HG03442 (cell line): Measurements from ENCODE around the gene DUSP9.

Source experiments
- ATAC-seq: cut with Tn5 transposase; IDR thresholded peaks from one replicate; pipeline ENCODE4 v1.9.1; 2021; ENCODE audit warnings: mild to moderate bottlenecking, moderate library complexity; ENCODE audit not compliant: unreplicated experiment

DUSP9 gene

GRCh38 chrX:153647461-153648357 is 706 bp downstream of the DUSP9 start:
- no peak for ATAC-seq

- ATAC-seq: no peak
These were observed 1.6 kb downstream of the DUSP9 start for GRCh38 chrX:153648358-153649177.

DNA sequence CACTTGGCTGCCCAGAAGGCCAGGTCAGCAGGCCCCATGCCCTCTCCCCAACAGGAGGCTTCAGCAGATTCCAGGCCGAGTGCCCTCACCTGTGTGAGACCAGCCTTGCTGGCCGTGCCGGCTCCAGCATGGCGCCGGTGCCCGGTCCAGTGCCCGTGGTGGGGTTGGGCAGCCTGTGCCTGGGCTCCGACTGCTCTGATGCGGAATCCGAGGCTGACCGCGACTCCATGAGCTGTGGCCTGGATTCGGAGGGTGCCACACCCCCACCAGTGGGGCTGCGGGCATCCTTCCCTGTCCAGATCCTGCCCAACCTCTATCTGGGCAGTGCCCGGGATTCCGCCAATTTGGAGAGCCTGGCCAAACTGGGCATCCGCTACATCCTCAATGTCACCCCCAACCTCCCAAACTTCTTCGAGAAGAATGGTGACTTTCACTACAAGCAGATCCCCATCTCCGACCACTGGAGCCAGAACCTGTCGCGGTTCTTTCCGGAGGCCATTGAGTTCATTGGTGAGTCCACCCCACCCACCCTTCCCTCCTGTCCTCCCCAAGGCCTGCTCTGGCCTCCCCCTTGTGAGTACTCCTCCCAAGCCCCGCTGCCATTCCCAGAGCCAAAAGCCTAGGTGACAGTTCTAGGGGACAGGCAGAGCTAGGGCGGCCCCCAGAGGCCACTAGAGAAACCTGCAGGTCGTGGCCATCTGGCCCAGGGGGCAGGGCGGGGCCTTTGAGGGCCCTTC is 2.3 kb downstream of the DUSP9 start:
- ATAC-seq: no peak

- ATAC-seq: no peak
These were observed 3.1 kb downstream of the DUSP9 start for GRCh38 chrX:153649915-153650782.

DNA sequence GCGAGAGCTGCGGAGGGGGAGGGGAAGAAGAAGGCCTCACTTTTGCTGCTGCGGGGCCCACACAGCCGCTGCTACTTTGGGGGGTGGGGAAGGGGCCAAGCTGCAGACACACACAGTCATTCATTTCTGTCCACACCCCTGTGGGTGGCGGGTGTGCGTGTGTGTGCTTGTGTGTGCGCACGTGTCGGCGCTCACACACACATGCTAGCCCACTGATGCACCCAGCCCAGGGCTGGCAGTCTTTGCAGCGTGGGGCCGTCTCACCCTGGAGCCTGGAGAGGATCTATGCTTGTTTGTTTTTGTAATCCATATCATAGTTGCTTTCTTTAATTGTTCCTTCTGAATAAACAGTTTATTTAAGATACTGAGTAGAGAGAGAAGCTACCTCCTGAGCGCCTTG is 4.0 kb downstream of the DUSP9 start:
- ATAC-seq: no peak

DNA sequence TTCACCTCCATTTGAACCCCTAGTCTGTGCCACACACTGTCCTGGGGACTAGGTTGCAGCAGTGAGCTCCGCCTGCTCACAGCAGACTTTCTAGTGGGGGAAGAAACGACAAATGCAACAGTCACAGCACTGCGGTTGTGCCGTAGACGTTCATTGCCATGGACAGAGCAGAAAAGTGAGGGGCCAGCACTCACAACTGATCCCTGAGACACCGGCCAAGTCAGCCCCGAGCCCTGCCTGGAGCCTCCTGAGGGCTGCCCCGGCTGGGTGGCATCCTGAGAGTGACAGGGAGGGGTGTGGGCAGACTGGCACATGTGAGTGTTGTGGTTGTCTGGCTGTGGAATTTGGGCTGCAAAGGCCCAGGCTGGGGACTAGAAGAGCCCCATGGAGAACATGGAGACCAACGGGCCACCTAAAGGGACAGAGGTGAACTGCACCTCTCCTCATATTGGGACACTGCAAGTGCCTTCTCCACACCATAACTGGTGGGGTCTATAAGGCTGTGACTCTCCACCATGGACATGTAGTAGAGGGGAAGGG is 4.6 kb downstream of the DUSP9 start:
- no peak for ATAC-seq

DNA sequence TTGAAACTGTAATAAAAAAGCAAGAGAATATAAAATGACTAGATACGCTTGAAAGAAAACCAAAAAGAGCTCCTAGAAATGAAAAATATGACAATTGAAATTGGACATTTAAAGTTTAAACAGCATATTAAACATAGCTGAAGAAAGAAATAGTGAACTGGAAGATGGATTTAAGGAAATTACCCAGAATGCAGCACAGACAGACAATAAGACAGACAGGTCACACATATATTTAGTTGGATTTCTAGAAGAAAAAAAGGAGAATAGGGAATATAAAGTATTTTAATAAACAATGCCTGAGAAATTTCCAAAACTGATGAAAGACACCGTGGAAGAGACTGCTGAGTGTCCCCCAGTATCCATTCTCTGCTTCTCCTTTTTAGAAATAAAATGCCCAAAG is 6.6 kb downstream of the DUSP9 start:
- no peak for ATAC-seq

DNA sequence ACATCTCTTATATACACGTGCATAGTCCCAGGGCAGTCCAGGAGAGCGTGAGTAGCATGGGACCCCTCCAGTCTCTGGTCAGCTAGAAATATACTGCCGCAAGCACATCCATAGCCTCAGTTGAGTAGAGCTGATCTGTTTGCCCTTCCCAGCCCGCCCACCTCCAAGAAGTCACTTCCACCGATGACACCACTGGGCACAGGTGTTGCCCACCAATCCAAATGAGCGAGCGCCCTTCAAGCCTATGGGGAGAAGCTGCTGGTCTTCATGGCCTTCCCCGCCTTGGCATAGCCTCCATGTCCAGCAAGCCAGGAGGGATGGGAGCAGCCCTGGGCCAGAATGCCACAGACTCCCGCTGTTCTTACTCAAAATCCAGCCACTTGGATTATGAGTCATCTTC is 10.2 kb downstream of the DUSP9 start:
- ATAC-seq: no peak

GRCh38 chrX:153659268-153659667 is 12.3 kb downstream of the DUSP9 start:
- no peak for ATAC-seq

DNA sequence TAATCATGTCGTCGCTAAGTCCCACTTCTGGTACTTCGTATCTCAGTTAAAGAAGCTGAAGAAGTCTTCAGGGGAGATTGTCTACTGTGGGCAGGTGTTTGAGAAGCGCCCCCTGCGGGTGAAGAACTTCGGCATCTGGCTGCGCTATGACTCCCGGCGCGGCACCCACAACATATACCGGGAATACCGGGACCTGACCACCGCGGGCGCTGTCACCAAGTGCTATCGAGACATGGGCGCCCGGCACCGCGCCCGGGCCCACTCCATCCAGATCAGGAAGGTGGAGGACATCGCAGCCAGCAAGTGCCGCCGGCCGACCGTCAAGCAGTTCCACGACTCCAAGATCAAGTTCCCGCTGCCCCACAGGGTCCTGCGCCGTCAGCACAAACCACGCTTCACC is 15.3 kb downstream of the DUSP9 start:
- no peak for ATAC-seq

DNA sequence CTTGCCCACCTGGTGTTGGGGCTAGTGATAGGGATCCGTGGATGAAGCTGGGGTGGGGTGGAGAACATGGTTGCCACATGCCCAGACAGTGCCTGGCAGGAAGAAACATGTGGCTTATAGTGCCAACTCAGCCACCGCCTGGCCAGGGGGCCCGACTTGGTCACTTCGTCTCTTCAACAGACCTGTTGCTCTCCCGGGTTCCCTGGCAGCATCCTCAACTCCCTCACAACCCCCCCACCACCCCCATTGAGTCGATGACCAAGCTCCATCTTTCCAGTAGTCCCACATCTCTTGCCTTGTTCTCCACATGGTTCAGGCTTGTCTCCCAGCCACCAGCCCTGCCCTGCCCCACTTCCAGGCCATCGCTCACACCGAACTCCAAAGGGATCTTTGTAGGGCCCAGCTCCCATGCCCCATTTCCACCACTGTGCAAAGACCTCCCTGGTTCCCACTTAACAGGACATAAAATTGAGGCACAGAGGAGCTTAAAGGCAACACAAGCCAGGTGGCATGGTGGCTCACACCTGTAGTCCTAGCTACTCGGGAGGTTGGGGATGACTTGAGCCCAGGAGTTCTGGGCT is 18.8 kb downstream of the DUSP9 start:
- no peak for ATAC-seq

GRCh38 chrX:153667281-153667955 is 20.4 kb downstream of the DUSP9 start:
- no peak for ATAC-seq

GRCh38 chrX:153667956-153668396 is 21.0 kb downstream of the DUSP9 start:
- ATAC-seq: peak; percentile 76

DNA sequence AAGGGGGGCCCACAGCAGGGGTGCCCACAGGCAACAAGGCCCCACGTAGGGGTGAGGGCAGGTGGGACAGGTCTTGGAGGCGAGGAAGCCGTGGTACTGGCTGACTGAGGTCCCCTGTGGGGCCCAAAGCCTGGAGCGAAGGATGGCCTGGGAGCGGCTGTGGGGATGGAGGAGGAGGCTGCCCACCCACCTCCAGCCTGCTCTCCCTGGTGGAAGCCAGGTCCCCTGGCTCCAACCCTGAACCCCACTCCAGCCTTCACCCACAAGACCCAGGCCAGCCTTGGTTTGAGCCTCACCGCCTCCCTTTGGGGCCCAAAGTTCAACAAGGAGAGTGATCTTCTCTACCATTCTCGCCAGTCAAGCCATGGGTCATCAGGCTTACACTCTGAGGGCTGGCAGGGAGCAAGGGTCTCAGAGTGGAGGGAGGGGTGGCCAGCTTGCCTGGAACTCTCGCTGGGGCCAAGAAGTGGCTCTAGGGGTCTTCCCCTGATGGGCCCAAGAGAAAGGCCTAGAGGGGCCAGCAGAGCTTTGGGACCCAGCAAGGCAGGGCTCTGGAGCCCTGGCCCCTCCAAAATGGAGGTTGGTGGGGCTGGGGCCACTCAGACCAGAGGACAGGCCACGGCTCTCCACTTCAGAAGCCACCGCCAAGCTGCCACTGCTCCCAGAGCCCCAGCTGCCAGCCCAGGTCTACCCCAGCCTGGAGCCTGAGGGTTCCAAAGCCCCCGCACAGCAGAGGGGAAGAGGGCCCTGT is 21.6 kb downstream of the DUSP9 start:
- no peak for ATAC-seq

DNA sequence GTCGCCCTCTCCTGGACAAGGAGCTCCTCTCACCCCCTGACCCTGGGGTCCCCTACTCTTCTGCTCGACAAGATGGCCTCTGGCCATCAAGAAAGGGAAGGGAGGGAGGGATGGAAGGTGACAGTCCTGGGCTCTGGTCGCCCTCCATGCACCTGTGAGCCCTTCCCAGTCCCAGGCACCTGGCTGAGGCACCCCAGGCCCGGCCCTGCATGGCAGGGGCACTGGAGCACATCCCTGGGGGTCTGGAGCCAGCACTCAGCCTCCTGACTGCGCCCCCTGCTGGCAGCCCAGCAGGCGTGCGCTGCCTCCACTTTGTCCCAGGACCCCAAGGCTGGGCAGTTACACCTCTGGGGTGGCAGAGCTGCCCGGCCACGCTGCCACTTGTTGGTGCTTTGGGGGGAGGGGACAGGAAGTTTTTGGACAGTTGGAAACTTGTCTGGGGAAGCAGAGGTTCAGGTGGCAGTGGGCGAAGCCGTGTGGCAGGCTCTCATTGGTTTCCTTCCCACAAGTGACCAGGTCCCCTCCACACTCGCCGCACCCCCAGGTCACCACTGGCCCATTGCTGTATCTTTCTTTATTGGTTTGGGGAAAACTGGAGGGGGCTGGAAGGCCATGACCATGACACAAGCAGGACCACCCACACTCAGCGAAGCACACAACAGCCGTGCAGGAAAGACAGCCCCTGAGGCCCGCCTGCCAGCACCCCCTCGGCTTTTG is 22.3 kb downstream of the DUSP9 start:
- ATAC-seq: no peak

GRCh38 chrX:153669901-153670731 is 23.1 kb downstream of the DUSP9 start:
- ATAC-seq: no peak
